ENCODE data around the gene AACS. TPM values are rescaled to one million over a fixed set of nuclear protein-coding genes. Genes with fewer than 3 reads are reported as not detected.
"Not testable (repeated sequence)": the region's sequence is repeated elsewhere in the genome, so short reads cannot be mapped to it uniquely, and the experiment has no call there.

Gene AACS
- total RNA-seq, 1 donor from 2014 or later = 16.6 TPM

- Mint-ChIP-seq H3K9me3 (no peaks in the 10 kb centered on the region), H3K4me3 (no peak overlapping the region), H3K4me1 (peaks cover 11% of the 10 kb centered on the region), H3K36me3 (peaks cover 4% of the 10 kb centered on the region), H3K27ac (no peak overlapping the region), H3K27me3 (ENCODE audit: insufficient read depth, low read depth) (peaks cover 5% of the 10 kb centered on the region)
- Histone ChIP-seq H3K4me1 (peaks cover 10% of the 10 kb centered on the region), H4K20me1 (ENCODE audit: low read depth) (no peaks in the 10 kb centered on the region), H3K27ac (no peak overlapping the region), H3K79me2 (ENCODE audit: low read depth) (no peaks in the 10 kb centered on the region), H3K9ac (no peak overlapping the region), H3K4me3 (no peak overlapping the region), H2AFZ (replicated peaks) (no peak overlapping the region), H3K9me3 (ENCODE audit: low read depth) (no peaks in the 10 kb centered on the region), H3K36me3 (no peaks in the 10 kb centered on the region), H3F3A (ENCODE audit: low read depth) (peaks cover 8% of the 10 kb centered on the region), H3K4me2 (no peak overlapping the region), H3K27me3 (no peaks in the 10 kb centered on the region)
- no peak for TF ChIP-seq EZH2 (IDR thresholded peaks at IDR 0.05)
- TF ChIP-seq EZH2phosphoT487 (IDR thresholded peaks at IDR 0.05) = no peak
- no peak for TF ChIP-seq CTCF (IDR thresholded peaks at IDR 0.05)
- no peak for DNase-seq (ENCODE audit: low spot score)
Measured at GRCh38 chr12:125070661-125071390, 5.6 kb downstream of the AACS start.

GRCh38 chr12:125071456-125071855 is 6.2 kb downstream of the AACS start:
- no peak overlapping the region for H2AFZ ChIP-seq (replicated peaks)
- H3K9me3 ChIP-seq (ENCODE audit: low read depth) = no peaks in the 10 kb centered on the region
- peaks cover 6% of the 10 kb centered on the region for H3K4me1 ChIP-seq
- H3F3A ChIP-seq (ENCODE audit: low read depth) = peaks cover 8% of the 10 kb centered on the region
- TF ChIP-seq EZH2phosphoT487 (IDR thresholded peaks at IDR 0.05) = no peak
- TF ChIP-seq EZH2 (IDR thresholded peaks at IDR 0.05) = no peak
- no peak for TF ChIP-seq CTCF (IDR thresholded peaks at IDR 0.05)
- Mint-ChIP-seq H3K27ac (no peak overlapping the region), H3K27me3 (ENCODE audit: insufficient read depth, low read depth) (peaks cover 3% of the 10 kb centered on the region), H3K36me3 (peaks cover 10% of the 10 kb centered on the region), H3K4me1 (peaks cover 8% of the 10 kb centered on the region), H3K4me3 (no peak overlapping the region), H3K9me3 (no peaks in the 10 kb centered on the region)
- DNase-seq (ENCODE audit: low spot score) = no peak
- H3K27ac ChIP-seq = no peak overlapping the region
- H3K79me2 ChIP-seq (ENCODE audit: low read depth) = no peaks in the 10 kb centered on the region
- H3K27me3 ChIP-seq = no peaks in the 10 kb centered on the region
- H3K4me2 ChIP-seq = no peak overlapping the region
- H4K20me1 ChIP-seq (ENCODE audit: low read depth) = no peaks in the 10 kb centered on the region
- no peak overlapping the region for H3K4me3 ChIP-seq
- H3K9ac ChIP-seq = no peak overlapping the region
- no peaks in the 10 kb centered on the region for H3K36me3 ChIP-seq

GRCh38 chr12:125072496-125072895 is 7.3 kb downstream of the AACS start:
- H3K27me3 ChIP-seq = no peaks in the 10 kb centered on the region
- Mint-ChIP-seq H3K4me1 (no peaks in the 10 kb centered on the region), H3K36me3 (peaks cover 14% of the 10 kb centered on the region), H3K27ac (peak overlapping the region; percentile 22), H3K9me3 (no peaks in the 10 kb centered on the region), H3K4me3 (no peak overlapping the region), H3K27me3 (ENCODE audit: insufficient read depth, low read depth) (no peaks in the 10 kb centered on the region)
- H3K27ac ChIP-seq = no peak overlapping the region
- H3K4me1 ChIP-seq = peaks cover 6% of the 10 kb centered on the region
- no peaks in the 10 kb centered on the region for H3K79me2 ChIP-seq (ENCODE audit: low read depth)
- peaks cover 8% of the 10 kb centered on the region for H3F3A ChIP-seq (ENCODE audit: low read depth)
- H4K20me1 ChIP-seq (ENCODE audit: low read depth) = no peaks in the 10 kb centered on the region
- no peak overlapping the region for H3K9ac ChIP-seq
- TF ChIP-seq EZH2 (IDR thresholded peaks at IDR 0.05) (no peak), EZH2phosphoT487 (IDR thresholded peaks at IDR 0.05) (no peak), CTCF (IDR thresholded peaks at IDR 0.05) (no peak)
- no peak for DNase-seq (ENCODE audit: low spot score)
- no peak overlapping the region for H3K4me3 ChIP-seq
- no peaks in the 10 kb centered on the region for H3K36me3 ChIP-seq
- H3K9me3 ChIP-seq (ENCODE audit: low read depth) = no peaks in the 10 kb centered on the region
- H3K4me2 ChIP-seq = no peak overlapping the region
- no peak overlapping the region for H2AFZ ChIP-seq (replicated peaks)

- not testable (repeated sequence) for H3K4me1 ChIP-seq; H3K9ac ChIP-seq; H3K4me2 ChIP-seq; H3K27me3 ChIP-seq; H3K27me3 Mint-ChIP-seq (ENCODE audit: insufficient read depth, low read depth); H3K36me3 ChIP-seq; DNase-seq (ENCODE audit: low spot score); H3K9me3 Mint-ChIP-seq; H4K20me1 ChIP-seq (ENCODE audit: low read depth); H2AFZ ChIP-seq (replicated peaks); H3K9me3 ChIP-seq (ENCODE audit: low read depth); H3K4me3 Mint-ChIP-seq; H3K27ac ChIP-seq; H3K27ac Mint-ChIP-seq; H3F3A ChIP-seq (ENCODE audit: low read depth); H3K79me2 ChIP-seq (ENCODE audit: low read depth); H3K4me1 Mint-ChIP-seq; H3K4me3 ChIP-seq
- peaks cover 16% of the 10 kb centered on the region for H3K36me3 Mint-ChIP-seq
Measured at GRCh38 chr12:125074294-125074693, 9.1 kb downstream of the AACS start.

Data from neural progenitor cell (in vitro differentiated cells).